ENCODE data around the gene PTGIR. TPM values are rescaled to one million over a fixed set of nuclear protein-coding genes. Genes with fewer than 3 reads are reported as not detected.

The PTGIR gene
- total and polyA plus RNA-seq, 10 of the 15 experiments (the other 5 are each of a cell fraction or from before 2014, with no cell fraction given), result 0.34 to 29.1 (median 9.9) TPM

DNA sequence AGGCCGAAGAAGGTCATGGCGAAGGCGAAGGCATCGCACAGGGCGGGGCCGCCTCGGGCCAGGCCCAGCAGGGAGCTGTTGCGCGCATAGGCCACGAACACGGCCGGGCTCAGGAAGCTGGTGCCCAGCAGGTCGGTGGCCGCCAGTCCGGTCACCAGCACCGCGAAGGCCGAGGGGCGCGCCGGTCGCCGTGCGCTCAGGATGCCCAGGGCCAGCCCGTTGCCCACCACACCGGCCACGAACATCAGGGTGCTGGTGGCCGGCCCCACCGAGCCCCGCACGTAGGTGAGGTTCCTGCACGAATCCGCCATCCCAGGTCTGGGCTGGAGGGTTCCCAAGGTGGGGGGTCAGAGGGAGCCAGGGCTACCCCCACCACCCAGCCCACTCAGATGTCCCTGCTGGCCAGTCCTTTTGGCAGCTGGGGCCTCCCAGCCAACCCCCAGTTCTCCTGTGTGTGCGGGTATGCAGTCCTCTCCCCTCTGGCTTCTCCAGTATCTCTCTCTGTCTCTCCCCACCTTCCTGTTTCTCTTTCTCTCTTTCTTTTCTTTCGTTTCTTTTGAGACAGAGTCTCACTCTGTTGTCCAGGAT, 880 bp downstream of the PTGIR start:
- FAIRE-seq, result no peak
- no peak for DNase-seq (ENCODE audit: low read depth, low spot score)
- Histone ChIP-seq H2AFZ (ENCODE audit: control insufficient read depth, low read depth, low read length) (no peak overlapping the region), H4K20me1 (ENCODE audit: control insufficient read depth, insufficient read depth) (no peaks in the 10 kb centered on the region), H3K79me2 (ENCODE audit: control insufficient read depth, insufficient read depth, low read length) (peaks cover 32% of the 10 kb centered on the region), H3K9me3 (replicated peaks; ENCODE audit: control insufficient read depth, insufficient read depth, low read length) (no peaks in the 10 kb centered on the region), H3K4me2 (ENCODE audit: control insufficient read depth, insufficient read depth) (peak overlapping the region; percentile 81), H3K36me3 (ENCODE audit: control insufficient read depth in 2 of 2, insufficient read depth in 2 of 2, low read length in 1 of 2) (no peaks in the 10 kb centered on the region), H3K27ac (ENCODE audit: control insufficient read depth, insufficient read depth) (peak overlapping the region; percentile 50; the same call in 1 of the 2 replicates), H3K27me3 (replicated peaks in 1 of 2; ENCODE audit: control insufficient read depth in 2 of 2, insufficient read depth in 2 of 2, low read length in 1 of 2) (no peaks in the 10 kb centered on the region), H3K9ac (ENCODE audit: control insufficient read depth, insufficient read depth, low read length) (peak overlapping the region; percentile 24; the same call in 1 of the 2 replicates), H3K4me1 (ENCODE audit: control insufficient read depth, insufficient read depth, low read length) (peaks cover 44% of the 10 kb centered on the region), H3K4me3 (peak overlapping the region; percentile 71)
- intact Hi-C loops (cut with micrococcal nuclease; ENCODE audit: unreplicated experiment) (no loop called here), in situ Hi-C loops (cut with MboI) (no loop called here)
- TF ChIP-seq RUNX3 (IDR thresholded peaks at IDR 0.05; ENCODE audit: low read length) (no peak), HDAC6 (IDR thresholded peaks at IDR 0.05; ENCODE audit: unreplicated experiment) (no peak), FOXK2 (IDR thresholded peaks at IDR 0.05) (no peak)
- TF ChIP-seq, protein P1, sequence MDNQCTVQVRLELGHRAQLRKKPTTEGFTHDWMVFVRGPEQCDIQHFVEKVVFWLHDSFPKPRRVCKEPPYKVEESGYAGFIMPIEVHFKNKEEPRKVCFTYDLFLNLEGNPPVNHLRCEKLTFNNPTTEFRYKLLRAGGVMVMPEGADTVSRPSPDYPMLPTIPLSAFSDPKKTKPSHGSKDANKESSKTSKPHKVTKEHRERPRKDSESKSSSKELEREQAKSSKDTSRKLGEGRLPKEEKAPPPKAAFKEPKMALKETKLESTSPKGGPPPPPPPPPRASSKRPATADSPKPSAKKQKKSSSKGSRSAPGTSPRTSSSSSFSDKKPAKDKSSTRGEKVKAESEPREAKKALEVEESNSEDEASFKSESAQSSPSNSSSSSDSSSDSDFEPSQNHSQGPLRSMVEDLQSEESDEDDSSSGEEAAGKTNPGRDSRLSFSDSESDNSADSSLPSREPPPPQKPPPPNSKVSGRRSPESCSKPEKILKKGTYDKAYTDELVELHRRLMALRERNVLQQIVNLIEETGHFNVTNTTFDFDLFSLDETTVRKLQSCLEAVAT (IDR thresholded peaks at IDR 0.05), result peak; percentile 81; the same call in 1 of the 2 replicates
- WGBS (ENCODE audit: insufficient coverage, insufficient replicate concordance, low lambda C conversion rate, missing lambda C conversion rate), result 96% methylated on average over 34 of the region's 35 CpGs
- POLR2A ChIA-PET, result interaction anchor here (0.8 to 7.7 kb wide), 6 partner anchors 11 to 38 kb away, joined by 4 to 72 read pairs (median 6); partner anchors contain the start of genes CALM3 and DACT3
- no TSS peak for BruUV-seq (replicated peaks)
- RAD21 ChIA-PET (ENCODE audit: unreplicated experiment), result interaction anchor here (0.6 to 2.6 kb wide), 3 partner anchors 9 to 38 kb away, joined by 3 to 13 read pairs (median 7); partner anchors contain the start of gene DACT3
- SMC1A ChIA-PET (ENCODE audit: uncharacterized antibody, unreplicated experiment), result interaction anchor here (1.1 to 17.6 kb wide), 4 partner anchors 9 to 38 kb away, joined by 4 to 286 read pairs (median 5); partner anchors contain the start of gene DACT3
- no peak for ATAC-seq
- CTCF ChIA-PET, result interaction anchor here (0.9 to 12.1 kb wide), 4 partner anchors 8 to 38 kb away, joined by 3 to 150 read pairs (median 4); no protein-coding TSS in a partner anchor

Measured in GM12878 (cell line).